GM23248 (cell line): Measurements from ENCODE around the gene ST6GAL2.

Source experiments
- EZH2 ChIP-seq: fragments of 200-600 bp; sonication (generic); IDR thresholded peaks from 2 replicates; pipeline ENCODE4 v1.6.1; 2018; ENCODE audit warnings: antibody characterized with exemption, mild to moderate bottlenecking; ENCODE audit not compliant: insufficient read depth, poor library complexity, severe bottlenecking
- EZH2phosphoT487 ChIP-seq: fragments of 200-600 bp; sonication (generic); IDR thresholded peaks from 2 replicates; pipeline ENCODE4 v1.6.1; 2018; ENCODE audit warnings: antibody characterized with exemption, moderate library complexity, mild to moderate bottlenecking, low read depth; ENCODE audit not compliant: insufficient read depth

DNA sequence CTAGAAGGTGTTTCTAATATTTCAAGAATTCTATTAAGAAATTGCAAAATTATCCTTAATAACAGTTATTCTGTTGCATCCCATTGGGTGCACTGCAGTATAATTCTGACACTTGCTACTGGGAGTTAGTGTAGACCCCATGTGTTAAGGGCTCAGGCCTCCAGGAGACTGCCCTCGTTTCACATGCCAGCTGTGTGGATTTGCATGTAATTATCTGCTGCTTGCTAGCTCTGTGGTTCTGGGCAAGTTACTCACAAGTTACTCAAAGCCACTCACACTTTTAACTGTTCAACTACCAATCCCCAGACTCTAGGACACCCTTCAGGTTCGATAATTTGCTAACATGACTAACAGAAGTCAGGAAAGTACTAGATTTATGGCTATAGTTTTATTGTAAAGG lies 38.6 kb downstream of the ST6GAL2 start:
- TF ChIP-seq EZH2 (no peak), EZH2phosphoT487 (no peak)
